ENCODE measurements around the gene RAB11FIP4. TPM values are rescaled to one million over a fixed set of nuclear protein-coding genes. Genes with fewer than 3 reads are reported as not detected.

RAB11FIP4 gene
- total RNA-seq, 4 donors from 2014 or later = 0.09 to 0.22 (median 0.16) TPM; not detected in 1

GRCh38 chr17:31583772-31584356 is 192.4 kb downstream of the RAB11FIP4 start:
- ATAC-seq (no peak), DNase-seq (no peak)
- in situ Hi-C loops (cut with MboI; ENCODE audit: low sequenced_read_pairs in 4 of 4) = no loop called here
- no peaks in the 10 kb centered on the region for H3K9me3 ChIP-seq
- peaks cover 20 to 24% of the 10 kb centered on the region in 2 donors for H3K4me1 ChIP-seq
- H3K4me3 ChIP-seq = no peak overlapping the region
- no peaks in the 10 kb centered on the region for H3K27me3 ChIP-seq
- no peak overlapping the region for H3K27ac ChIP-seq
- no peaks in the 10 kb centered on the region for H3K36me3 ChIP-seq
- intact Hi-C loops (cut with DNase I; ENCODE audit: low total_unique reads) = no loop called here
- TF ChIP-seq, protein P1, sequence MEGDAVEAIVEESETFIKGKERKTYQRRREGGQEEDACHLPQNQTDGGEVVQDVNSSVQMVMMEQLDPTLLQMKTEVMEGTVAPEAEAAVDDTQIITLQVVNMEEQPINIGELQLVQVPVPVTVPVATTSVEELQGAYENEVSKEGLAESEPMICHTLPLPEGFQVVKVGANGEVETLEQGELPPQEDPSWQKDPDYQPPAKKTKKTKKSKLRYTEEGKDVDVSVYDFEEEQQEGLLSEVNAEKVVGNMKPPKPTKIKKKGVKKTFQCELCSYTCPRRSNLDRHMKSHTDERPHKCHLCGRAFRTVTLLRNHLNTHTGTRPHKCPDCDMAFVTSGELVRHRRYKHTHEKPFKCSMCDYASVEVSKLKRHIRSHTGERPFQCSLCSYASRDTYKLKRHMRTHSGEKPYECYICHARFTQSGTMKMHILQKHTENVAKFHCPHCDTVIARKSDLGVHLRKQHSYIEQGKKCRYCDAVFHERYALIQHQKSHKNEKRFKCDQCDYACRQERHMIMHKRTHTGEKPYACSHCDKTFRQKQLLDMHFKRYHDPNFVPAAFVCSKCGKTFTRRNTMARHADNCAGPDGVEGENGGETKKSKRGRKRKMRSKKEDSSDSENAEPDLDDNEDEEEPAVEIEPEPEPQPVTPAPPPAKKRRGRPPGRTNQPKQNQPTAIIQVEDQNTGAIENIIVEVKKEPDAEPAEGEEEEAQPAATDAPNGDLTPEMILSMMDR (IDR thresholded peaks at IDR 0.05 in 4 of 5, conservative IDR thresholded peaks at IDR 0.05 in 1 of 5) = no peak
- TF ChIP-seq POLR2A (IDR thresholded peaks at IDR 0.05) = no peak

DNA sequence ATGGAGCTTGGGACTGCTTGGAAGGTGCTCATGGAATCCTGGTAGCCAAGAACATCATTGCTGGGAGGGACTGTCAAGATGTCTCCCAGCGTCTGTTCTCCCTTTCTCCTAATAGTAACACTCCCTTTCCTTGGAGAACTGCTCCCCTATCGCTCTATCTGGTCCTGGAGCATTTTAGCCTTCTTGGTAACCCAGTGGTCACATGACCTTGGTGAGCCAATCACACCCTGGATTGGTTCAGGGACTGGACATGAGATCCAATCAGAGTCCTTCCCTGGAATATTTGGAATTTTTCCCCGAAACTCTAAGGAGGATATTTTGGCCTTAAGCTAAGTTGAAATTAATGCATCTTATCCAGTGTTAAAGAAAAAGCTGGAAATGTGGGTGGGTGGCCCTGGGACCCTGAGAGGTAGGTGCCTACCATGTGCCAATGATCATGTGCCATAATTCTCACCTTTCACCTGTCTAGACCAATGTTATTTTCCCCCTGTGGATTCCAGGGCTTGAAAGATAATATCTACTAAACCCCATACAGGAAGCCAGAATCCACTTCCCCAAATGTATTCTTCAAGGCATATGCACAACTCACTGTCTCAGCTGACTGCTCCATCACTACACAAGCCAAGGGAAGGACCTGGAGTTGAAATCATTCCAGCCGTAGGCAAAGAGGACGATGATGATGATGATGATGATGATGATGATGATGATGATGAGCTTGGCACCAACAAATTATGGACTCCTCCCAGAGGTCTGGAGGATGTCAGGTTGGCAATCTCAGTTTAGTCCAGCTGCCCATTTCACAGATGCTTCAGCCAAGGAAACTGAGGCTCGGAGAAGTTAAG is 193.2 kb downstream of the RAB11FIP4 start:
- TF ChIP-seq, protein P1 (IDR thresholded peaks at IDR 0.05 in 4 of 5, conservative IDR thresholded peaks at IDR 0.05 in 1 of 5) = no peak
- TF ChIP-seq POLR2A (IDR thresholded peaks at IDR 0.05) = no peak
- H3K4me3 ChIP-seq = no peak overlapping the region
- no peaks in the 10 kb centered on the region for H3K27me3 ChIP-seq
- intact Hi-C loops (cut with DNase I; ENCODE audit: low total_unique reads) (no loop called here), in situ Hi-C loops (cut with MboI; ENCODE audit: low sequenced_read_pairs in 4 of 4) (no loop called here)
- no peaks in the 10 kb centered on the region for H3K36me3 ChIP-seq
- no peak for DNase-seq
- H3K9me3 ChIP-seq = no peaks in the 10 kb centered on the region
- peaks cover 20 to 24% of the 10 kb centered on the region in 2 donors for H3K4me1 ChIP-seq
- H3K27ac ChIP-seq = no peak overlapping the region
- ATAC-seq = no peak

- no peaks in the 10 kb centered on the region for H3K36me3 ChIP-seq
- H3K4me3 ChIP-seq = no peak overlapping the region
- no peak for DNase-seq
- in situ Hi-C loops (cut with MboI; ENCODE audit: low sequenced_read_pairs in 4 of 4) = no loop called here
- ATAC-seq = no peak
- H3K27ac ChIP-seq = no peak overlapping the region
- intact Hi-C loops (cut with DNase I; ENCODE audit: low total_unique reads) = no loop called here
- no peaks in the 10 kb centered on the region for H3K27me3 ChIP-seq
- TF ChIP-seq POLR2A (IDR thresholded peaks at IDR 0.05) = no peak
- TF ChIP-seq, protein P1 (IDR thresholded peaks at IDR 0.05 in 4 of 5, conservative IDR thresholded peaks at IDR 0.05 in 1 of 5) = no peak
- peaks cover 19 to 20% of the 10 kb centered on the region in 2 donors for H3K4me1 ChIP-seq
- H3K9me3 ChIP-seq = no peaks in the 10 kb centered on the region
Observed at GRCh38 chr17:31585280-31585630, 193.8 kb downstream of the RAB11FIP4 start.

DNA sequence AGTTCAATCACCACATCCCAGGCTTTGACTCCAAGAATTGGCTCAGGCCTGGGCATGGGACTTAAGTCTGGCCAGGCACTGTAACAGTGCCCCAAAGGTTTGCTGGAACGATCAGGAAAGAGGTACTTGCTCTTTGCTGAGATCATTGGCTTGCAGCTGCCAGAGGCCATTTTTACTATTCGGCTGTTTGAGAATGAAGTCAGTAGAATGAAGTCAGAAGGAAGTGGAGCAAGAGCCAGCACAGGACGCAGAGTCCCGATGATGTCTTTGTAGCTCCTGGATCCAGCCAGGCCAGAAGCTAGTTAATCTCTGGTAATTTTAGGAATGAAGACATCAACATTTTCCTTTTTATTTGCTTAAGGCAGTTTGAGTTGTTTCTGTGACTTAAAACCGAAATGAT is 195.5 kb downstream of the RAB11FIP4 start:
- ATAC-seq = peak in 1 of 2 donors; percentile 24
- TF ChIP-seq, protein P1 (IDR thresholded peaks at IDR 0.05 in 4 of 5, conservative IDR thresholded peaks at IDR 0.05 in 1 of 5) = no peak
- TF ChIP-seq POLR2A (IDR thresholded peaks at IDR 0.05) = no peak
- intact Hi-C loops (cut with DNase I; ENCODE audit: low total_unique reads) = no loop called here

More for the DNA sequence above, 195.5 kb downstream of the RAB11FIP4 start:
- Histone ChIP-seq H3K27ac (no peak overlapping the region), H3K4me1 (peaks cover 2 to 4% of the 10 kb centered on the region in 2 donors), H3K9me3 (no peaks in the 10 kb centered on the region), H3K27me3 (no peaks in the 10 kb centered on the region), H3K4me3 (no peak overlapping the region), H3K36me3 (no peaks in the 10 kb centered on the region)
- in situ Hi-C loops (cut with MboI; ENCODE audit: low sequenced_read_pairs in 4 of 4) = no loop called here
- no peak for DNase-seq

Data from gastrocnemius medialis (tissue), 4 donors.